Spinal cord (tissue), 4 donors: ENCODE data around the gene GPR4. TPM values are rescaled to one million over a fixed set of nuclear protein-coding genes. Genes with fewer than 3 reads are reported as not detected.
A peak's percentile ranks its signal among the peaks of the same experiment; 100 is the strongest.

Experiments used
- polyA plus RNA-seq, 2 donors: library from polyadenylated mRNA; unstranded; fragments of 120-200 nt; gene quantifications; one replicate each; pipeline ENCODE4 v1.2.1, GENCODE V29; 2013; ENCODE audit not compliant: insufficient read length in 2 of 2
- small RNA-seq: library from RNA; depleted of rRNA; stranded (forward); fragments of <200 nt; gene quantifications from one replicate; pipeline ENCODE3, GENCODE V24; 2014; ENCODE audit warnings: low replicate concordance
- total RNA-seq, 2 donors: library from RNA; depleted of rRNA in 1 of 2; stranded (reverse); fragments of 120-200 nt in 1 of 2; fragments of >200 nt in 1 of 2; gene quantifications; one replicate each; pipeline versions ENCODE4 v1.2.3 to v1.2.4, GENCODE V29; 2013 to 2014

GPR4 gene
- total and polyA plus RNA-seq, 4 donors = 0.30 to 3.1 (median 1.5) TPM

Small RNAs within 50 kb of the gene (small RNA-seq; reads per million reads assigned to genes)
- 0.37 reads per million, percentile 41 among the genes with 10 or more reads in this experiment for gene RN7SL836P

Other genes with a start within 250 kb of the GPR4 start
- gene ERCC2, start 231.6 kb downstream of the GPR4 start, total RNA-seq = 10 to 100 TPM; 14.6 to 14.8 TPM
- 10 to 100 TPM; 41.5 to 47.0 TPM for gene ERCC2, start 231.6 kb downstream of the GPR4 start, polyA plus RNA-seq
- 1 to 10 TPM in 1 of 2 donors, under 1 TPM in 1; 0.59 to 3.5 TPM for gene PPP1R13L, start 197.1 kb downstream of the GPR4 start, total RNA-seq
- gene PPP1R13L, start 197.1 kb downstream of the GPR4 start, polyA plus RNA-seq = 1 to 10 TPM; 1.6 to 2.5 TPM
- 1 to 10 TPM; 2.3 to 8.6 TPM for gene POLR1G, start 195.6 kb downstream of the GPR4 start, total RNA-seq
- 1 to 10 TPM; 8.9 to 9.5 TPM for gene POLR1G, start 195.6 kb downstream of the GPR4 start, polyA plus RNA-seq
- gene ERCC1, start 178.3 kb downstream of the GPR4 start, total RNA-seq = 10 to 100 TPM; 45.3 to 93.8 TPM
- 10 to 100 TPM; 86.0 to 98.1 TPM for gene ERCC1, start 178.3 kb downstream of the GPR4 start, polyA plus RNA-seq
- 10 to 100 TPM; 11.5 to 85.8 TPM for gene FOSB, start 134.2 kb downstream of the GPR4 start, total RNA-seq
- gene FOSB, start 134.2 kb downstream of the GPR4 start, polyA plus RNA-seq = 10 to 100 TPM in 1 of 2 donors, 1 to 10 TPM in 1; 5.9 to 66.5 TPM
- gene RTN2, start 105.2 kb downstream of the GPR4 start, total RNA-seq = 10 to 100 TPM; 15.7 to 30.5 TPM
- gene RTN2, start 105.2 kb downstream of the GPR4 start, polyA plus RNA-seq = 10 to 100 TPM; 62.5 to 68.2 TPM
- 1 to 10 TPM in 1 of 2 donors, under 1 TPM in 1; 0.79 to 1.5 TPM for gene PPM1N, start 103.8 kb downstream of the GPR4 start, total RNA-seq
- gene PPM1N, start 103.8 kb downstream of the GPR4 start, polyA plus RNA-seq = 1 to 10 TPM; 1.8 to 2.1 TPM
- 10 to 100 TPM; 19.6 to 35.8 TPM for gene VASP, start 94.7 kb downstream of the GPR4 start, total RNA-seq
- gene VASP, start 94.7 kb downstream of the GPR4 start, polyA plus RNA-seq = 10 to 100 TPM; 34.1 to 34.9 TPM
- gene OPA3, start 17.4 kb downstream of the GPR4 start, total RNA-seq = 1 to 10 TPM; 3.9 to 5.8 TPM
- 10 to 100 TPM in 1 of 2 donors, 1 to 10 TPM in 1; 9.3 to 11.0 TPM for gene OPA3, start 17.4 kb downstream of the GPR4 start, polyA plus RNA-seq
- 10 to 100 TPM; 37.6 to 92.6 TPM for gene EML2, start 37.2 kb upstream of the GPR4 start, total RNA-seq
- gene EML2, start 37.2 kb upstream of the GPR4 start, polyA plus RNA-seq = 100 to 1,000 TPM; 107 to 135 TPM
- under 1 TPM; 0.30 to 0.55 TPM for gene GIPR, start 66.0 kb upstream of the GPR4 start, total RNA-seq
- gene GIPR, start 66.0 kb upstream of the GPR4 start, polyA plus RNA-seq = 1 to 10 TPM; 1.4 to 1.9 TPM
- 100 to 1,000 TPM; 170 to 393 TPM for gene SNRPD2, start 89.7 kb upstream of the GPR4 start, total RNA-seq
- gene SNRPD2, start 89.7 kb upstream of the GPR4 start, polyA plus RNA-seq = 100 to 1,000 TPM; 251 to 270 TPM
- 1 to 10 TPM; 4.3 to 5.2 TPM for gene QPCTL, start 90.5 kb upstream of the GPR4 start, total RNA-seq
- 10 to 100 TPM; 11.6 to 16.8 TPM for gene QPCTL, start 90.5 kb upstream of the GPR4 start, polyA plus RNA-seq
- 10 to 100 TPM in 1 of 2 donors, 1 to 10 TPM in 1; 3.5 to 11.0 TPM for gene FBXO46, start 128.7 kb upstream of the GPR4 start, total RNA-seq
- gene FBXO46, start 128.7 kb upstream of the GPR4 start, polyA plus RNA-seq = 10 to 100 TPM; 11.4 to 13.6 TPM
- gene MEIOSIN, start 131.2 kb upstream of the GPR4 start, total RNA-seq = not detected
- gene MEIOSIN, start 131.2 kb upstream of the GPR4 start, polyA plus RNA-seq = not detected
- gene SIX5, start 167.0 kb upstream of the GPR4 start, total RNA-seq = 10 to 100 TPM in 1 of 2 donors, 1 to 10 TPM in 1; 4.1 to 20.2 TPM
- 10 to 100 TPM; 11.2 to 17.5 TPM for gene SIX5, start 167.0 kb upstream of the GPR4 start, polyA plus RNA-seq
- gene DMPK, start 180.3 kb upstream of the GPR4 start, total RNA-seq = 10 to 100 TPM; 16.5 to 35.4 TPM
- gene DMPK, start 180.3 kb upstream of the GPR4 start, polyA plus RNA-seq = 100 to 1,000 TPM; 113 to 155 TPM
- gene DMWD, start 190.6 kb upstream of the GPR4 start, total RNA-seq = 10 to 100 TPM; 27.0 to 42.7 TPM
- 100 to 1,000 TPM in 1 of 2 donors, 10 to 100 TPM in 1; 82.9 to 101 TPM for gene DMWD, start 190.6 kb upstream of the GPR4 start, polyA plus RNA-seq
- gene RSPH6A, start 213.1 kb upstream of the GPR4 start, total RNA-seq = under 1 TPM in 1 of 2 donors, not detected in 1; 0.11 TPM
- under 1 TPM in 1 of 2 donors, not detected in 1; 0.09 TPM for gene RSPH6A, start 213.1 kb upstream of the GPR4 start, polyA plus RNA-seq